GM19193 (cell line): ENCODE results near the gene FAM120B.

Experiments used
- POLR2A ChIP-seq: IDR thresholded peaks from 4 replicates; pipeline ENCODE4 v1.6.1; 2011; ENCODE audit not compliant: insufficient read depth, insufficient read length; ENCODE audit errors: extremely low read depth

FAM120B gene

GRCh38 chr6:170421921-170422320 is 115.4 kb downstream of the FAM120B start:
- TF ChIP-seq POLR2A = no peak

- TF ChIP-seq POLR2A = no peak
Observed at GRCh38 chr6:170423030-170423429, 116.5 kb downstream of the FAM120B start.

- no peak for TF ChIP-seq POLR2A
Observed at GRCh38 chr6:170423814-170424603, 117.5 kb downstream of the FAM120B start.

GRCh38 chr6:170424604-170425126 is 118.1 kb downstream of the FAM120B start:
- no peak for TF ChIP-seq POLR2A

- TF ChIP-seq POLR2A = no peak
Observed at GRCh38 chr6:170429450-170429849, 122.9 kb downstream of the FAM120B start.

- no peak for TF ChIP-seq POLR2A
Observed at GRCh38 chr6:170433163-170434116, 126.9 kb downstream of the FAM120B start.

GRCh38 chr6:170434117-170434820 is 127.7 kb downstream of the FAM120B start:
- no peak for TF ChIP-seq POLR2A

- no peak for TF ChIP-seq POLR2A
Observed at GRCh38 chr6:170434821-170435155, 128.2 kb downstream of the FAM120B start.

- no peak for TF ChIP-seq POLR2A
Observed at GRCh38 chr6:170435766-170436165, 129.2 kb downstream of the FAM120B start.

- TF ChIP-seq POLR2A = no peak
Observed at GRCh38 chr6:170436209-170436809, 129.8 kb downstream of the FAM120B start.

- TF ChIP-seq POLR2A = no peak
Observed at GRCh38 chr6:170437719-170438401, 131.3 kb downstream of the FAM120B start.

- TF ChIP-seq POLR2A = no peak
Observed at GRCh38 chr6:170438402-170438753, 131.8 kb downstream of the FAM120B start.

- TF ChIP-seq POLR2A = no peak
Observed at GRCh38 chr6:170438861-170439260, 132.3 kb downstream of the FAM120B start.
